Measurements from ENCODE around the gene RABGAP1L.

DNA sequence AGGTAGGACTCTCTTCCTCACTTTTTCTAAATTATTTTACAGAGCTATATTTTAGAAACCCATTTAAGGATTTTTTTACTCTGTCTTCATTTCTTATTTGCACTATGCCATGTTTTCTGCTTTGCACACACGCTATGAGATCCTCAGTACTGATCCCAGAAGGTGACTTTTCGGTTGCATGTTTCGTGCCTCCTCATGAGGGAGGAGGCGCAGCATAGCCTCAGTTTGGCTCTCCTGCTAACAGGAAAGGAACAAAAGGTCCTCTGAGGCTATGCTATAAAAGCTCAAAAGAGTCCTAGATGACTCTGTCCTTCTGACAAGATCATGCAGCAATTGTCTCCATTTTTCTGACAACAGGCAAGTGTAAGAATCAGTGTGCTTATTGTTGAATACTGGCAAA, 478.2 kb downstream of the RABGAP1L start:
- TF ChIP-seq, protein P1, sequence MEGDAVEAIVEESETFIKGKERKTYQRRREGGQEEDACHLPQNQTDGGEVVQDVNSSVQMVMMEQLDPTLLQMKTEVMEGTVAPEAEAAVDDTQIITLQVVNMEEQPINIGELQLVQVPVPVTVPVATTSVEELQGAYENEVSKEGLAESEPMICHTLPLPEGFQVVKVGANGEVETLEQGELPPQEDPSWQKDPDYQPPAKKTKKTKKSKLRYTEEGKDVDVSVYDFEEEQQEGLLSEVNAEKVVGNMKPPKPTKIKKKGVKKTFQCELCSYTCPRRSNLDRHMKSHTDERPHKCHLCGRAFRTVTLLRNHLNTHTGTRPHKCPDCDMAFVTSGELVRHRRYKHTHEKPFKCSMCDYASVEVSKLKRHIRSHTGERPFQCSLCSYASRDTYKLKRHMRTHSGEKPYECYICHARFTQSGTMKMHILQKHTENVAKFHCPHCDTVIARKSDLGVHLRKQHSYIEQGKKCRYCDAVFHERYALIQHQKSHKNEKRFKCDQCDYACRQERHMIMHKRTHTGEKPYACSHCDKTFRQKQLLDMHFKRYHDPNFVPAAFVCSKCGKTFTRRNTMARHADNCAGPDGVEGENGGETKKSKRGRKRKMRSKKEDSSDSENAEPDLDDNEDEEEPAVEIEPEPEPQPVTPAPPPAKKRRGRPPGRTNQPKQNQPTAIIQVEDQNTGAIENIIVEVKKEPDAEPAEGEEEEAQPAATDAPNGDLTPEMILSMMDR (IDR thresholded peaks at IDR 0.05): no peak
- no peak for TF ChIP-seq POLR2A (IDR thresholded peaks at IDR 0.05)
